MM.1S (cell line): ENCODE results near the gene EML1.

Experiments used
- CTCF ChIP-seq: fragments of 300-600 bp; sonication (generic); IDR thresholded peaks from 2 replicates; pipeline ENCODE4 v1.5.1; 2016; ENCODE audit warnings: antibody characterized with exemption, low read length, mixed read lengths
- EZH2 ChIP-seq: fragments of 300-600 bp; sonication (generic); optimal IDR thresholded peaks from 2 replicates; pipeline ENCODE3; 2017; ENCODE audit warnings: low read depth, mild to moderate bottlenecking, antibody characterized with exemption, low read length, mixed read lengths
- EZH2phosphoT487 ChIP-seq: fragments of 300-600 bp; sonication (generic); IDR thresholded peaks from 2 replicates; pipeline ENCODE4 v1.6.1; 2018; ENCODE audit warnings: antibody characterized with exemption, low read length

DNA sequence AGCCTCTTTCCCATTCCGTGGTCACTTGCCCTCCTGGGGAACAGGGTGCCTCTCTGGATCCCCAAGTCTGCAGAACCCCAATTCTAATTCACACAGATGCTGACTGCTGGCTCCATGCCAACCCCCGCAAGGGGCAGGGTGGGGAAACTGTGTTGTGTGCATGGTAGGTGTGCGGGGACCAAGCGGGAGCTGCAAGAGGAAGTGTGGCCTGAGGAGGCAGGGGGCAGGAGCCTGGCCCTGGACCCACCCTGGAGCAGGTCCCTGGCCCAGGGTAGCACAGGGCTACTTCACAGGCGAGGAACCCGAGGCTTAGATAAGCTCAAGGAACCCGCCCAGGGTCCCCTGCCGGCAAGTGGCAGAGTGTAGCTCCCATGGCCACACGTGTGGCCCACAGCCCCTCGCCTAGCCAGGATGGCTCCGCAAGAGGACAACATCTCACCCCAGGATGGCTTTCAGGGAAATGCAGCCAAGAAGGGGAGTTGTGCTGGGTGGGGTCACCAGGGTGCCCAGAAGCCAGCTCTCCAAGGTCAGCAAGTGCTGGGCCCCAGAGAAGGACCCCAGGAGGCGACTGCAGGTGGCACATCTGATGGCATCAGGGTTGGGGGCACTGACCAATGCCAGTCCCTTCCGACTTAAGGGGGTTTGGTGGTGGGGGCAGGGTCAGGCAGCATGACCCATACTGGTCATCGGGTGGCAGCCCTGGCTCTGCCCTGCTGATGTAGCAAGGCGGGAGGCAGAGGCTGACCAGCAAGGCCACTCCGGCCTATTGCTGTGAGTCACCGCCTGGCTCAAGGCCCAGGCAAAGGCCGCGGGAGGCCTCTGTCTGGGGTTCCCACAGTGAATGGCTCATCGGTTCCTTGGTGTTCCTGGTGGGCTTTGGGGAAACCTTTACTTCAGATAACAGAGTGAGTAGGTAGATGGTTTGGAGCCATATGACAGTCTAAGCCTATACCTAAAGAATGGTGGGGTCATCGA, 37.3 kb upstream of the EML1 start:
- TF ChIP-seq EZH2phosphoT487 (no peak), CTCF (no peak), EZH2 (no peak)
